ENCODE data around the gene BAIAP3.
A peak's percentile ranks its signal among the peaks of the same experiment; 100 is the strongest.

BAIAP3 gene

GRCh38 chr16:1332618-1333148, 762 bp upstream of the BAIAP3 start:
- no peak for DNase-seq

GRCh38 chr16:1333854-1334700, 632 bp downstream of the BAIAP3 start:
- no peak for DNase-seq

- no peak for DNase-seq
Observed at GRCh38 chr16:1334739-1335138, 1.3 kb downstream of the BAIAP3 start.

GRCh38 chr16:1335211-1335971, 1.9 kb downstream of the BAIAP3 start:
- no peak for DNase-seq

GRCh38 chr16:1335996-1336395, 2.6 kb downstream of the BAIAP3 start:
- no peak for DNase-seq

- DNase-seq, result no peak
Observed at GRCh38 chr16:1336619-1337018, 3.2 kb downstream of the BAIAP3 start.

GRCh38 chr16:1337486-1337885, 4.0 kb downstream of the BAIAP3 start:
- DNase-seq, result no peak

- DNase-seq, result no peak
Observed at GRCh38 chr16:1338119-1338730, 4.8 kb downstream of the BAIAP3 start.

GRCh38 chr16:1338855-1339675, 5.6 kb downstream of the BAIAP3 start:
- no peak for DNase-seq

GRCh38 chr16:1340730-1341494, 7.5 kb downstream of the BAIAP3 start:
- DNase-seq, result no peak

- DNase-seq, result no peak
Observed at GRCh38 chr16:1341495-1342420, 8.3 kb downstream of the BAIAP3 start.

- peak; percentile 79 to 97 (median 96) for DNase-seq
Observed at GRCh38 chr16:1342526-1343427, 9.3 kb downstream of the BAIAP3 start.

GRCh38 chr16:1343428-1344242, 10.2 kb downstream of the BAIAP3 start:
- DNase-seq, result no peak

- no peak for DNase-seq
Observed at GRCh38 chr16:1344499-1344898, 11.1 kb downstream of the BAIAP3 start.

GRCh38 chr16:1345087-1345486, 11.6 kb downstream of the BAIAP3 start:
- DNase-seq, result no peak

GRCh38 chr16:1345651-1346421, 12.4 kb downstream of the BAIAP3 start:
- no peak for DNase-seq

- DNase-seq, result no peak
Observed at GRCh38 chr16:1346422-1347285, 13.2 kb downstream of the BAIAP3 start.

All from T-helper 2 cell (primary cell).